HepG2 (cell line): Measurements from ENCODE around the gene HS3ST3B1. TPM values are rescaled to one million over a fixed set of nuclear protein-coding genes. Genes with fewer than 3 reads are reported as not detected.
A peak's percentile ranks its signal among the peaks of the same experiment; 100 is the strongest.

Experiments
- CC2D1A ChIP-seq: sonication (generic); formaldehyde crosslinking; IDR thresholded peaks from 2 replicates; pipeline ENCODE4 v1.8.1; 2023; ENCODE audit warnings: mild to moderate bottlenecking, missing genetic modification reagents
- EED ChIP-seq: sonication (generic); formaldehyde crosslinking; IDR thresholded peaks from 2 replicates; pipeline ENCODE4 v1.5.0; 2020; ENCODE audit warnings: mild to moderate bottlenecking, missing genetic modification reagents
- HOXA3 ChIP-seq: sonication (generic); formaldehyde crosslinking; IDR thresholded peaks from 2 replicates; pipeline ENCODE4 v1.5.0; 2020; ENCODE audit warnings: missing genetic modification reagents
- PCBP2 ChIP-seq: fragments of 200-400 bp; formaldehyde crosslinking; optimal IDR thresholded peaks from 2 replicates; pipeline ENCODE3; 2018; ENCODE audit warnings: low read length, low read depth; ENCODE audit not compliant: poor library complexity, severe bottlenecking
- RXRA ChIP-seq: sonication (generic); formaldehyde crosslinking; IDR thresholded peaks from 2 replicates; pipeline ENCODE4 v1.5.1; 2020; ENCODE audit warnings: missing genetic modification reagents
- TFE3 ChIP-seq: IDR thresholded peaks from 2 replicates; pipeline ENCODE4 v1.6.1; 2016
- ZBTB26 ChIP-seq: IDR thresholded peaks from 2 replicates; pipeline ENCODE4 v1.6.1; 2016; ENCODE audit warnings: missing compliant biosample characterization, missing genetic modification reagents, borderline replicate concordance
- ZBTB4 ChIP-seq: sonication (generic); formaldehyde crosslinking; IDR thresholded peaks from 2 replicates; pipeline ENCODE4 v1.4.0; 2020; ENCODE audit warnings: missing genetic modification reagents, mild to moderate bottlenecking, borderline replicate concordance
- ZNF124 ChIP-seq: sonication (generic); formaldehyde crosslinking; IDR thresholded peaks from 2 replicates; pipeline ENCODE4 v1.4.0; 2020; ENCODE audit warnings: missing genetic modification reagents
- ZNF512B ChIP-seq: sonication (generic); formaldehyde crosslinking; IDR thresholded peaks from 2 replicates; pipeline ENCODE4 v1.5.1; 2020; ENCODE audit warnings: missing genetic modification reagents, mild to moderate bottlenecking, borderline replicate concordance
- polyA plus RNA-seq, 8 experiments: library from polyadenylated mRNA; depleted of rRNA in 3 of 8; stranded (reverse) in 7 of 8; unstranded in 1 of 8; fragments of >200 nt; fragmentation: Illumina TruSeq in 4 of 8; extraction: Trizol in 4 of 8; gene quantifications; 2 replicates each; pipeline versions ENCODE4 v1.2.1 to v1.2.3, GENCODE V29; 2011 to 2016; ENCODE audit warnings: low read depth in 4 of 8, missing spikeins in 1 of 8, mixed read lengths in 1 of 8; ENCODE audit not compliant: insufficient read depth in 1 of 8
- total RNA-seq, 5 experiments: library from RNA; depleted of rRNA; stranded (reverse); fragments of >200 nt; fragmentation: Illumina TruSeq; extraction: Trizol; gene quantifications; 2 replicates each; pipeline ENCODE4 v1.2.3, GENCODE V29; 2016; ENCODE audit warnings: low read depth in 1 of 5
- TF ChIP-seq, protein P1 (sequence below): sonication (generic); formaldehyde crosslinking; IDR thresholded peaks from 2 replicates; pipeline ENCODE4 v1.9.0; 2021; ENCODE audit warnings: missing genetic modification reagents, borderline replicate concordance
- TF ChIP-seq, protein P2 (sequence below): conservative IDR thresholded peaks from 2 replicates; pipeline ENCODE4 v1.6.1; 2018; ENCODE audit warnings: missing genetic modification reagents
- TF ChIP-seq, protein P3 (sequence below), 2 experiments: fragments of 450-650 bp in 1 of 2; sonication (generic) in 1 of 2; formaldehyde crosslinking; IDR thresholded peaks; 2 replicates each; pipeline versions ENCODE4 v1.5.0 to v1.8.0; 2020 to 2022; ENCODE audit warnings: mild to moderate bottlenecking in 1 of 2, missing genetic modification reagents in 1 of 2

The HS3ST3B1 gene
- total and polyA plus RNA-seq, 2 of the 13 experiments (the other 11 are each of a cell fraction or from before 2014, with no cell fraction given), result 15.7 to 39.5 TPM

- TF ChIP-seq ZBTB26 (CRISPR knock-in tag) (peak; percentile 79; the same call in 1 of the 2 replicates), TFE3 (CRISPR knock-in tag) (0 out of 2 replicates have a peak, but pooled peaks have one; percentile 33), HOXA3 (peak; percentile 66; the same call in 1 of the 2 replicates), ZBTB4 (CRISPR knock-in tag) (peak; percentile 83; the same call in 1 of the 2 replicates), RXRA (CRISPR knock-in tag) (peak; percentile 33; the same call in 1 of the 2 replicates), EED (CRISPR knock-in tag) (no peak), CC2D1A (CRISPR knock-in tag) (no peak), ZNF512B (CRISPR knock-in tag) (no peak), ZNF124 (CRISPR knock-in tag) (peak; percentile 64; the same call in 1 of the 2 replicates), PCBP2 (no peak)
- TF ChIP-seq, protein P1, sequence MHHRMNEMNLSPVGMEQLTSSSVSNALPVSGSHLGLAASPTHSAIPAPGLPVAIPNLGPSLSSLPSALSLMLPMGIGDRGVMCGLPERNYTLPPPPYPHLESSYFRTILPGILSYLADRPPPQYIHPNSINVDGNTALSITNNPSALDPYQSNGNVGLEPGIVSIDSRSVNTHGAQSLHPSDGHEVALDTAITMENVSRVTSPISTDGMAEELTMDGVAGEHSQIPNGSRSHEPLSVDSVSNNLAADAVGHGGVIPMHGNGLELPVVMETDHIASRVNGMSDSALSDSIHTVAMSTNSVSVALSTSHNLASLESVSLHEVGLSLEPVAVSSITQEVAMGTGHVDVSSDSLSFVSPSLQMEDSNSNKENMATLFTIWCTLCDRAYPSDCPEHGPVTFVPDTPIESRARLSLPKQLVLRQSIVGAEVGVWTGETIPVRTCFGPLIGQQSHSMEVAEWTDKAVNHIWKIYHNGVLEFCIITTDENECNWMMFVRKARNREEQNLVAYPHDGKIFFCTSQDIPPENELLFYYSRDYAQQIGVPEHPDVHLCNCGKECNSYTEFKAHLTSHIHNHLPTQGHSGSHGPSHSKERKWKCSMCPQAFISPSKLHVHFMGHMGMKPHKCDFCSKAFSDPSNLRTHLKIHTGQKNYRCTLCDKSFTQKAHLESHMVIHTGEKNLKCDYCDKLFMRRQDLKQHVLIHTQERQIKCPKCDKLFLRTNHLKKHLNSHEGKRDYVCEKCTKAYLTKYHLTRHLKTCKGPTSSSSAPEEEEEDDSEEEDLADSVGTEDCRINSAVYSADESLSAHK, result 0 out of 2 replicates have a peak, but pooled peaks have one; percentile 32
- TF ChIP-seq, protein P2, sequence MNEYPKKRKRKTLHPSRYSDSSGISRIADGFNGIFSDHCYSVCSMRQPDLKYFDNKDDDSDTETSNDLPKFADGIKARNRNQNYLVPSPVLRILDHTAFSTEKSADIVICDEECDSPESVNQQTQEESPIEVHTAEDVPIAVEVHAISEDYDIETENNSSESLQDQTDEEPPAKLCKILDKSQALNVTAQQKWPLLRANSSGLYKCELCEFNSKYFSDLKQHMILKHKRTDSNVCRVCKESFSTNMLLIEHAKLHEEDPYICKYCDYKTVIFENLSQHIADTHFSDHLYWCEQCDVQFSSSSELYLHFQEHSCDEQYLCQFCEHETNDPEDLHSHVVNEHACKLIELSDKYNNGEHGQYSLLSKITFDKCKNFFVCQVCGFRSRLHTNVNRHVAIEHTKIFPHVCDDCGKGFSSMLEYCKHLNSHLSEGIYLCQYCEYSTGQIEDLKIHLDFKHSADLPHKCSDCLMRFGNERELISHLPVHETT (CRISPR knock-in tag), result no peak
- TF ChIP-seq, protein P3, sequence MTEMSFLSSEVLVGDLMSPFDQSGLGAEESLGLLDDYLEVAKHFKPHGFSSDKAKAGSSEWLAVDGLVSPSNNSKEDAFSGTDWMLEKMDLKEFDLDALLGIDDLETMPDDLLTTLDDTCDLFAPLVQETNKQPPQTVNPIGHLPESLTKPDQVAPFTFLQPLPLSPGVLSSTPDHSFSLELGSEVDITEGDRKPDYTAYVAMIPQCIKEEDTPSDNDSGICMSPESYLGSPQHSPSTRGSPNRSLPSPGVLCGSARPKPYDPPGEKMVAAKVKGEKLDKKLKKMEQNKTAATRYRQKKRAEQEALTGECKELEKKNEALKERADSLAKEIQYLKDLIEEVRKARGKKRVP (CRISPR knock-in tag; IDR thresholded peaks at IDR 0.05), result no peak
Measured at GRCh38 chr17:14300575-14301278, at the start of gene HS3ST3B1 (continued).
